ENCODE measurements around the gene FAM168B. TPM values are rescaled to one million over a fixed set of nuclear protein-coding genes. Genes with fewer than 3 reads are reported as not detected.

FAM168B gene
- total RNA-seq, 1 donor from 2014 or later, result 214 TPM

GRCh38 chr2:131127981-131128380 lies 34.7 kb upstream of the FAM168B start:
- Histone ChIP-seq H3K36me3 (ENCODE audit: control insufficient read depth, insufficient read depth, low read length) (peaks cover 18% of the 10 kb centered on the region), H3K4me3 (ENCODE audit: low read depth, low read length) (no peak overlapping the region), H3K27me3 (ENCODE audit: control insufficient read depth, insufficient read depth, low read length) (no peaks in the 10 kb centered on the region)
- FAIRE-seq, result no peak
- TF ChIP-seq, protein P1, sequence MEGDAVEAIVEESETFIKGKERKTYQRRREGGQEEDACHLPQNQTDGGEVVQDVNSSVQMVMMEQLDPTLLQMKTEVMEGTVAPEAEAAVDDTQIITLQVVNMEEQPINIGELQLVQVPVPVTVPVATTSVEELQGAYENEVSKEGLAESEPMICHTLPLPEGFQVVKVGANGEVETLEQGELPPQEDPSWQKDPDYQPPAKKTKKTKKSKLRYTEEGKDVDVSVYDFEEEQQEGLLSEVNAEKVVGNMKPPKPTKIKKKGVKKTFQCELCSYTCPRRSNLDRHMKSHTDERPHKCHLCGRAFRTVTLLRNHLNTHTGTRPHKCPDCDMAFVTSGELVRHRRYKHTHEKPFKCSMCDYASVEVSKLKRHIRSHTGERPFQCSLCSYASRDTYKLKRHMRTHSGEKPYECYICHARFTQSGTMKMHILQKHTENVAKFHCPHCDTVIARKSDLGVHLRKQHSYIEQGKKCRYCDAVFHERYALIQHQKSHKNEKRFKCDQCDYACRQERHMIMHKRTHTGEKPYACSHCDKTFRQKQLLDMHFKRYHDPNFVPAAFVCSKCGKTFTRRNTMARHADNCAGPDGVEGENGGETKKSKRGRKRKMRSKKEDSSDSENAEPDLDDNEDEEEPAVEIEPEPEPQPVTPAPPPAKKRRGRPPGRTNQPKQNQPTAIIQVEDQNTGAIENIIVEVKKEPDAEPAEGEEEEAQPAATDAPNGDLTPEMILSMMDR (IDR thresholded peaks at IDR 0.05; ENCODE audit: insufficient read depth, low read length, severe bottlenecking), result no peak
- no peak for DNase-seq (ENCODE audit: low read depth)

DNA sequence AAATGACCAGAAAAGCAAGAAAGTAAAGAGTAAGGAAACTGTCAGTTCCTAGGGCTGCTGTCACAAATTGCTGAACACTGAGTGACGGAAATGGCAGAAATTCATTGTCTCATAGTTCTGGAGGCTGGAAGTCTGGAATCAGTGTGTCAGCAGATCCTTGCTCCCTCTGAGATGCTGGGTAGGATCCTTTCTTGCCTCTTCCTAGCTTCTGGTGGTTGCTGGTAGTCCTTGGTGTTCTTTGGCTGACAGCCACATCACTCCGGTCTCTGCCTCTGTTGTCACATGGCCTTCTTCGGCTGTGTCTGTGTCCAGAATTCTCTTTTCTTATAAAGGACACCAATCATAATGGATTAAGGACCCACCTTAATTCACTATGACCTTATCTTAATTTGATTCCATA lies 33.8 kb upstream of the FAM168B start:
- peaks cover 18% of the 10 kb centered on the region for H3K36me3 ChIP-seq (ENCODE audit: control insufficient read depth, insufficient read depth, low read length)
- H3K27me3 ChIP-seq (ENCODE audit: control insufficient read depth, insufficient read depth, low read length), result no peaks in the 10 kb centered on the region
- FAIRE-seq, result no peak
- no peak overlapping the region for H3K4me3 ChIP-seq (ENCODE audit: low read depth, low read length)
- TF ChIP-seq, protein P1 (IDR thresholded peaks at IDR 0.05; ENCODE audit: insufficient read depth, low read length, severe bottlenecking), result no peak
- DNase-seq (ENCODE audit: low read depth), result no peak

DNA sequence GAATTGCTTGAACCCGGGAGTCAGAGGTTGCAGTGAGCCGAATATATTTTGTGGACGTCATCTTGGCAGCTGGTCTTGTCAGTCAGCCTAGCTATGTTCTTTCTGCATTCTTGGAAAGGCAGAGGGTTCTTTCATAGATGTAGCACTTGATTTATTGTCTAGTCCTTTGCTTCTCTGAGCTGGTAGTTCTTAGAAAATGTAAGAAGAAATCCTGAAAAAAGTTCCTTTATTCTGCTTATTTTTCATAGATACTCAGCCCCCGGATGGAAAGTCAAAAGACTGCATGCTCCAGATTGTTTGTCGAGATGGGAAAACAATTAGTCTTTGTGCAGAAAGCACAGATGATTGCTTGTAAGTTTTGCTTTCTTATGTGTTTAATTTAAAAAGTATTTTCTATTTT lies 33.2 kb upstream of the FAM168B start:
- DNase-seq (ENCODE audit: low read depth), result no peak
- H3K27me3 ChIP-seq (ENCODE audit: control insufficient read depth, insufficient read depth, low read length), result no peaks in the 10 kb centered on the region
- no peak for FAIRE-seq
- TF ChIP-seq, protein P1 (IDR thresholded peaks at IDR 0.05; ENCODE audit: insufficient read depth, low read length, severe bottlenecking), result no peak
- peaks cover 18% of the 10 kb centered on the region for H3K36me3 ChIP-seq (ENCODE audit: control insufficient read depth, insufficient read depth, low read length)
- no peak overlapping the region for H3K4me3 ChIP-seq (ENCODE audit: low read depth, low read length)

DNA sequence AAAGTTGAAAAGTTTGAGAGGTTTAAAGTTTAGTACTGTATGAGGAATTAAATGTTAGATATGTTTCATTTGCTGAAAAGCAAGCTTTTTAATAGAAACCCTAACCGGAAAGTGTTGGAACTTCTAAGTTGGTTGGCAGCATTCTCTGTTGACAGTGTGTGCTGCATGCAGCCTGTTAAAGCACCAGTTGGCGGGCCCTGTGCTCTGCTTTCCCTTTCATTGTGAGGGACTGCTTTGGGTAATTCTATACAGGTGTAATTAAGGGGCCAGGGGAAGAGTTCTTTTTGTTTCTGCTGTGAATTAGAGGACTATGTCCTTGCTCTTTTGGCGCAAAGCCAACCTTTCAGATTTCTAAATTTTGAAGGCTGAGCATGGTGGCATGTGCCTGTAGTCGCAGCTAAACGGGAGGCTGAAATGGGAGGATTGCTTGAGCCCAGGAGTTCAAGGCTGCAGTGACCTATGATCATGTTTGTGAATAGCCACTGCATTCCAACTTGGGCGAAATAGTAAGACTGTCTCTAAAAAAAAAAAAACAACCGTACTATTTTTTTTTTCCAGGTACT lies 32.0 kb upstream of the FAM168B start:
- DNase-seq (ENCODE audit: low read depth), result no peak
- Histone ChIP-seq H3K36me3 (ENCODE audit: control insufficient read depth, insufficient read depth, low read length) (peaks cover 16% of the 10 kb centered on the region), H3K4me3 (ENCODE audit: low read depth, low read length) (no peak overlapping the region), H3K27me3 (ENCODE audit: control insufficient read depth, insufficient read depth, low read length) (no peaks in the 10 kb centered on the region)
- FAIRE-seq, result no peak
- TF ChIP-seq, protein P1 (IDR thresholded peaks at IDR 0.05; ENCODE audit: insufficient read depth, low read length, severe bottlenecking), result no peak

GRCh38 chr2:131123192-131123591 lies 29.9 kb upstream of the FAM168B start:
- TF ChIP-seq, protein P1 (IDR thresholded peaks at IDR 0.05; ENCODE audit: insufficient read depth, low read length, severe bottlenecking), result no peak
- Histone ChIP-seq H3K27me3 (ENCODE audit: control insufficient read depth, insufficient read depth, low read length) (no peaks in the 10 kb centered on the region), H3K4me3 (ENCODE audit: low read depth, low read length) (no peak overlapping the region), H3K36me3 (ENCODE audit: control insufficient read depth, insufficient read depth, low read length) (peaks cover 14% of the 10 kb centered on the region)
- FAIRE-seq, result no peak
- no peak for DNase-seq (ENCODE audit: low read depth)

- FAIRE-seq, result no peak
- no peak overlapping the region for H3K4me3 ChIP-seq (ENCODE audit: low read depth, low read length)
- H3K36me3 ChIP-seq (ENCODE audit: control insufficient read depth, insufficient read depth, low read length), result peaks cover 12% of the 10 kb centered on the region
- TF ChIP-seq, protein P1 (IDR thresholded peaks at IDR 0.05; ENCODE audit: insufficient read depth, low read length, severe bottlenecking), result no peak
- no peak for DNase-seq (ENCODE audit: low read depth)
- H3K27me3 ChIP-seq (ENCODE audit: control insufficient read depth, insufficient read depth, low read length), result no peaks in the 10 kb centered on the region
Observed at GRCh38 chr2:131122496-131122895, 29.2 kb upstream of the FAM168B start.

Data from bronchial epithelial cell (primary cell).